Measurements from ENCODE around the gene RTN4IP1.

DNA sequence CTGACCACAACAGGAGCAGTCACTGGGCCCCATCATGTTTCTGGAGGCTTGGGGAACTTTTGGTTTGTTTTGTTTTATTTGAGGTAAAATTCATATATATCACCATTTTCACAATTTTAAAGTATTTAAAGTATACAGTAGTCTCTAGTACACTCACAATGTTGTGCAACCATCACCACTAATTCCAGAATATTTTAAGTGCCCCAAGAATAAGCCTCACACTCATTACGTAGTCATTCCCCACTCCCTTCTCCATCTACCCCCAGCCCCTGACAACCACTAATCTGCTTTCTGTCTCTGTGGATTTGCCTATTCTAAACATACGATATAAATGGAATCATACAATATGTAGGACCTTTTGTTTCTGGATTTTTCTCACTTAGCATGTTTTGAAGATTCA, 29.0 kb downstream of the RTN4IP1 start:
- TF ChIP-seq CBFB (CRISPR knock-in tag; IDR thresholded peaks at IDR 0.05; ENCODE audit: low read depth) (no peak), ELF4 (CRISPR knock-in tag; IDR thresholded peaks at IDR 0.05; ENCODE audit: low read depth) (no peak), NFYB (CRISPR knock-in tag; conservative IDR thresholded peaks at IDR 0.05; ENCODE audit: low read depth) (no peak), CREM (CRISPR knock-in tag; IDR thresholded peaks at IDR 0.05) (no peak)
- TF ChIP-seq, protein P1, sequence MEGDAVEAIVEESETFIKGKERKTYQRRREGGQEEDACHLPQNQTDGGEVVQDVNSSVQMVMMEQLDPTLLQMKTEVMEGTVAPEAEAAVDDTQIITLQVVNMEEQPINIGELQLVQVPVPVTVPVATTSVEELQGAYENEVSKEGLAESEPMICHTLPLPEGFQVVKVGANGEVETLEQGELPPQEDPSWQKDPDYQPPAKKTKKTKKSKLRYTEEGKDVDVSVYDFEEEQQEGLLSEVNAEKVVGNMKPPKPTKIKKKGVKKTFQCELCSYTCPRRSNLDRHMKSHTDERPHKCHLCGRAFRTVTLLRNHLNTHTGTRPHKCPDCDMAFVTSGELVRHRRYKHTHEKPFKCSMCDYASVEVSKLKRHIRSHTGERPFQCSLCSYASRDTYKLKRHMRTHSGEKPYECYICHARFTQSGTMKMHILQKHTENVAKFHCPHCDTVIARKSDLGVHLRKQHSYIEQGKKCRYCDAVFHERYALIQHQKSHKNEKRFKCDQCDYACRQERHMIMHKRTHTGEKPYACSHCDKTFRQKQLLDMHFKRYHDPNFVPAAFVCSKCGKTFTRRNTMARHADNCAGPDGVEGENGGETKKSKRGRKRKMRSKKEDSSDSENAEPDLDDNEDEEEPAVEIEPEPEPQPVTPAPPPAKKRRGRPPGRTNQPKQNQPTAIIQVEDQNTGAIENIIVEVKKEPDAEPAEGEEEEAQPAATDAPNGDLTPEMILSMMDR (IDR thresholded peaks at IDR 0.05) = no peak
- TF ChIP-seq, protein P2, sequence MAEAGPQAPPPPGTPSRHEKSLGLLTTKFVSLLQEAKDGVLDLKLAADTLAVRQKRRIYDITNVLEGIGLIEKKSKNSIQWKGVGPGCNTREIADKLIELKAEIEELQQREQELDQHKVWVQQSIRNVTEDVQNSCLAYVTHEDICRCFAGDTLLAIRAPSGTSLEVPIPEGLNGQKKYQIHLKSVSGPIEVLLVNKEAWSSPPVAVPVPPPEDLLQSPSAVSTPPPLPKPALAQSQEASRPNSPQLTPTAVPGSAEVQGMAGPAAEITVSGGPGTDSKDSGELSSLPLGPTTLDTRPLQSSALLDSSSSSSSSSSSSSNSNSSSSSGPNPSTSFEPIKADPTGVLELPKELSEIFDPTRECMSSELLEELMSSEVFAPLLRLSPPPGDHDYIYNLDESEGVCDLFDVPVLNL (CRISPR knock-in tag; IDR thresholded peaks at IDR 0.05; ENCODE audit: borderline replicate concordance, low read depth) = no peak

Data from WTC11 (cell line).